Measurements from ENCODE around the gene BAIAP2L1.

GRCh38 chr7:98267303-98267702 lies 133.6 kb downstream of the BAIAP2L1 start:
- no peak for TF ChIP-seq POLR2A (IDR thresholded peaks at IDR 0.05)
- no peak for TF ChIP-seq CTCF (IDR thresholded peaks at IDR 0.05)
